GM18502 (cell line): Measurements from ENCODE around the gene VAX1.

ENCODE experiments used
- ATAC-seq: cut with Tn5 transposase; IDR thresholded peaks from one replicate; pipeline ENCODE4 v1.9.1; 2021; ENCODE audit warnings: mild to moderate bottlenecking; ENCODE audit not compliant: unreplicated experiment, poor library complexity

Gene VAX1

GRCh38 chr10:117164592-117165537 lies 26.8 kb upstream of the VAX1 start:
- ATAC-seq, result no peak

GRCh38 chr10:117163954-117164548 lies 26.0 kb upstream of the VAX1 start:
- ATAC-seq, result no peak

- no peak for ATAC-seq
These were observed 25.2 kb upstream of the VAX1 start for GRCh38 chr10:117163061-117163953.

GRCh38 chr10:117162093-117163060 lies 24.3 kb upstream of the VAX1 start:
- no peak for ATAC-seq

GRCh38 chr10:117161386-117162033 lies 23.4 kb upstream of the VAX1 start:
- ATAC-seq, result no peak

- no peak for ATAC-seq
These were observed 22.5 kb upstream of the VAX1 start for GRCh38 chr10:117160567-117160966.

GRCh38 chr10:117159390-117159789 lies 21.3 kb upstream of the VAX1 start:
- ATAC-seq, result no peak

- no peak for ATAC-seq
These were observed 20.2 kb upstream of the VAX1 start for GRCh38 chr10:117158297-117158696.

- no peak for ATAC-seq
These were observed 14.6 kb upstream of the VAX1 start for GRCh38 chr10:117152668-117153067.

- ATAC-seq, result no peak
These were observed 10.2 kb upstream of the VAX1 start for GRCh38 chr10:117148284-117148683.

GRCh38 chr10:117145019-117145418 lies 6.9 kb upstream of the VAX1 start:
- ATAC-seq, result no peak

GRCh38 chr10:117143103-117143823 lies 5.2 kb upstream of the VAX1 start:
- ATAC-seq, result no peak

GRCh38 chr10:117140525-117140902 lies 2.4 kb upstream of the VAX1 start:
- ATAC-seq, result no peak

- no peak for ATAC-seq
These were observed 1.8 kb upstream of the VAX1 start for GRCh38 chr10:117139581-117140524.

- ATAC-seq, result no peak
These were observed 939 bp upstream of the VAX1 start for GRCh38 chr10:117138838-117139580.

GRCh38 chr10:117137031-117137910 lies 799 bp downstream of the VAX1 start:
- no peak for ATAC-seq
